Calu3 (cell line): ENCODE data around the gene OSTF1. TPM values are rescaled to one million over a fixed set of nuclear protein-coding genes. Genes with fewer than 3 reads are reported as not detected.
A peak's percentile ranks its signal among the peaks of the same experiment; 100 is the strongest.

Experiments
- BruUV-seq: library from RNA; stranded (reverse); fragments of 400-500 nt; replicated peaks from 2 replicates; lab custom pipeline; 2021; lab: Mats Ljungman, UMichigan
- CTCF ChIA-PET: fragments of 300-600 bp; sonication (Branson Sonifier 250); formaldehyde crosslinking; loops from one replicate; lab custom pipeline; 2022; ENCODE audit warnings: antibody characterized with exemption; lab: Charles Lee
- DNase-seq: peaks from one replicate; pipeline ENCODE4 v3.0.0; 2022
- H3K27ac Mint-ChIP-seq: one replicate; pipeline ENCODE4 v1.8.0; 2022; ENCODE audit warnings: mixed read lengths; ENCODE audit not compliant: unreplicated experiment
- H3K27me3 Mint-ChIP-seq: one replicate; pipeline ENCODE4 v1.8.0; 2022; ENCODE audit warnings: mixed read lengths; ENCODE audit not compliant: unreplicated experiment
- H3K36me3 Mint-ChIP-seq: one replicate; pipeline ENCODE4 v1.8.0; 2022; ENCODE audit warnings: mild to moderate bottlenecking, moderate library complexity, mixed read lengths; ENCODE audit not compliant: insufficient read depth, unreplicated experiment
- H3K4me1 Mint-ChIP-seq: one replicate; pipeline ENCODE4 v1.8.0; 2022; ENCODE audit warnings: mild to moderate bottlenecking, low read depth, mixed read lengths; ENCODE audit not compliant: unreplicated experiment
- H3K4me3 Mint-ChIP-seq: one replicate; pipeline ENCODE4 v1.8.0; 2022; ENCODE audit warnings: mild to moderate bottlenecking, low read depth, moderate library complexity, mixed read lengths; ENCODE audit not compliant: unreplicated experiment
- H3K9me3 Mint-ChIP-seq: one replicate; pipeline ENCODE4 v1.8.0; 2022; ENCODE audit warnings: low read depth, mixed read lengths; ENCODE audit not compliant: unreplicated experiment
- intact Hi-C: fragments of 100-400 bp; cut with micrococcal nuclease; formaldehyde crosslinking; loops from one replicate; pipeline ENCODE4 v1.10.0; 2022; ENCODE audit not compliant: unreplicated experiment
- total RNA-seq: library from RNA; stranded (reverse); gene quantifications from 2 replicates; pipeline ENCODE4 v1.2.3, GENCODE V29; 2022
- TF ChIP-seq, protein P1 (sequence below): fragments of 200-600 bp; IDR thresholded peaks from one replicate; pipeline ENCODE4 v1.8.0; 2022; ENCODE audit warnings: antibody characterized with exemption; ENCODE audit not compliant: unreplicated experiment

The OSTF1 gene
- total RNA-seq, 1 experiment from 2014 or later, result 29.7 TPM

DNA sequence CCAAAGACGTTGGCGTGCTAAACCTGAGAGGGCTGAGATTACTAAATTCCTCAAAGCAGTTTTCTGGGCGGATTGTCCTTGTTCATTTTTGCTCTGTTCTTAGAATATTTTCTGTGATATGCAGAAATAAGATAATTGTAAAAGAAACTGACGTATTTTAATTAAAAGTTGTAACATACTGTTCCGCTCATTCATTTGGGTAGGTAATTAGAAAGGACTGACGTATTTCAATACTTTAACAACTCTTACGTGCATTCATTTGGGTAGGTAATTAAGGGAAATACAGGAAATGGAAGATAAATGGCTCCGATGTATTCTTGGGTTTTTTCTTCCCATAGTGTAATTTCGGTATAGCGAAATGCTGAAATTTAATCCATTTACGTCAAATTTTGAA lies 1.1 kb downstream of the OSTF1 start:
- H3K27ac Mint-ChIP-seq, result peak overlapping the region; percentile 76
- peak overlapping the region; percentile 98 for H3K4me3 Mint-ChIP-seq
- CTCF ChIA-PET, result interaction anchor here (0.7 kb wide), 1 partner anchor 11 kb away, joined by 4 read pairs; no protein-coding TSS in a partner anchor
- no peak for DNase-seq
- no peaks in the 10 kb centered on the region for H3K4me1 Mint-ChIP-seq
- intact Hi-C loops, result loop anchor here (10.0 kb wide), 1 partner anchor 95 kb away; no protein-coding TSS in a partner anchor
- TF ChIP-seq, protein P1, sequence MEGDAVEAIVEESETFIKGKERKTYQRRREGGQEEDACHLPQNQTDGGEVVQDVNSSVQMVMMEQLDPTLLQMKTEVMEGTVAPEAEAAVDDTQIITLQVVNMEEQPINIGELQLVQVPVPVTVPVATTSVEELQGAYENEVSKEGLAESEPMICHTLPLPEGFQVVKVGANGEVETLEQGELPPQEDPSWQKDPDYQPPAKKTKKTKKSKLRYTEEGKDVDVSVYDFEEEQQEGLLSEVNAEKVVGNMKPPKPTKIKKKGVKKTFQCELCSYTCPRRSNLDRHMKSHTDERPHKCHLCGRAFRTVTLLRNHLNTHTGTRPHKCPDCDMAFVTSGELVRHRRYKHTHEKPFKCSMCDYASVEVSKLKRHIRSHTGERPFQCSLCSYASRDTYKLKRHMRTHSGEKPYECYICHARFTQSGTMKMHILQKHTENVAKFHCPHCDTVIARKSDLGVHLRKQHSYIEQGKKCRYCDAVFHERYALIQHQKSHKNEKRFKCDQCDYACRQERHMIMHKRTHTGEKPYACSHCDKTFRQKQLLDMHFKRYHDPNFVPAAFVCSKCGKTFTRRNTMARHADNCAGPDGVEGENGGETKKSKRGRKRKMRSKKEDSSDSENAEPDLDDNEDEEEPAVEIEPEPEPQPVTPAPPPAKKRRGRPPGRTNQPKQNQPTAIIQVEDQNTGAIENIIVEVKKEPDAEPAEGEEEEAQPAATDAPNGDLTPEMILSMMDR, result no peak
- no peaks in the 10 kb centered on the region for H3K9me3 Mint-ChIP-seq
- BruUV-seq, result TSS peak; percentile 33
- no peaks in the 10 kb centered on the region for H3K27me3 Mint-ChIP-seq
- H3K36me3 Mint-ChIP-seq, result peaks cover 31% of the 10 kb centered on the region

DNA sequence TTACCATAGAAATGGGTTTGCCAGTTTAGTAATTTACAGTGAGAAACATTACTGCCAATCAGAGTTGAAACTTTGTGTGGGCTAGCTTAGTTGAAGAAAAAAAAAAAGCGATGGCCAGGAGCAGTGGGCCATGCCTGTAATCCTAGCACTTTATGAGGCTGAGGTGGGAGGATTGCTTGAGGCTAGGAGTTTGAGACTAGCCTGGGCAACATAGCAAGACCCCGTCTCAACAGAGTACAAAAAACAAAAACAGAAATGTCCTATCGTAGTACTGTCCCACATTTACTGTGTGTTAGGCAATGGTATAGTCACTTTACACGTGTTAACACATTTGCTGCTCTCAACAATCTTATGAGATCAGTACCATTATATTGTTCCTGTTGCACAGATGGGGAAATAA lies 2.3 kb downstream of the OSTF1 start:
- CTCF ChIA-PET, result no interaction called here
- Mint-ChIP-seq H3K4me1 (no peaks in the 10 kb centered on the region), H3K36me3 (peaks cover 31% of the 10 kb centered on the region), H3K9me3 (no peaks in the 10 kb centered on the region), H3K27ac (no peak overlapping the region), H3K27me3 (no peaks in the 10 kb centered on the region), H3K4me3 (no peak overlapping the region)
- no TSS peak for BruUV-seq
- DNase-seq, result no peak
- intact Hi-C loops, result no loop called here
- TF ChIP-seq, protein P1, result no peak

DNA sequence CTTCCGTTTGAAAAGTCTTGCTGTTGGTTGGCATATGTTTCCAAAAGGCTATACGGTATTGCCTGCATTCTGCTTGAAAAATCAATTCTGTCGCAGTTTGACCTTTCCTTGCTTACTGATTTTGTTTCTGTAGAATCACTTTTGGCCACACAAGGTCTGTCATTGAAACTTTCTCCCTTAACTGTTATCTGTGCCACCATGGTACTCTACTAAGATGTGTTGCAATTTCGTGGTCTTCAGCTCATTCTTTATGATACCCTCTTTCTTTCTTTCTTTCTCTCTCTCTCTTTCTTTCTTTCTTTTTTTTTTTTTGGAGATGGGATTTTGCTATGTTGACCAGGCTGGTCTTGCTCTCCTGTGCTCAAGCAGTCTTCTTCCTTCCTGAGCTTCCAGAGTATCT lies 4.5 kb downstream of the OSTF1 start:
- CTCF ChIA-PET, result no interaction called here
- H3K9me3 Mint-ChIP-seq, result no peaks in the 10 kb centered on the region
- intact Hi-C loops, result no loop called here

DNA sequence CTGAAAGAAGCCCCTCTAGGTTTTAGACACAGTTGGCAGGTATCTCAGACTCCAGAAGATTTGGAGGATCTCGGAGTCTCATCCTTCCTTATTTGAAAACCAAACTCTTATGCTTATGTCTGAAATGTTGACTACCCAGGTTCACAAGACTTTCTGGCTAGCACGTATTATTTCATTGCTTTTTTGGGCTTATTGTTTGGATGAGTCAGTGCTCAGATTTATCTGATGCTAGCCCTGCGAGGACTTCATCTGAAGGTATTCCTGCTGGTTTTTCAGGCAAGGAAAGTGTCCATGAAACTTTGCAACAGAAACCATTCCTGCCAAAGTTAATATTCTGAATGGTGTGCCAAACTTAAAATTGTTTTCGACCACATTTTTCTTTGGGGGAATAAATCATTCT lies 8.5 kb downstream of the OSTF1 start:
- Mint-ChIP-seq H3K4me1 (no peaks in the 10 kb centered on the region), H3K36me3 (no peaks in the 10 kb centered on the region), H3K9me3 (no peaks in the 10 kb centered on the region), H3K27ac (no peak overlapping the region), H3K27me3 (no peaks in the 10 kb centered on the region), H3K4me3 (no peak overlapping the region)
- TF ChIP-seq, protein P1, result no peak
- DNase-seq, result no peak
- no TSS peak for BruUV-seq
- intact Hi-C loops, result no loop called here
- CTCF ChIA-PET, result no interaction called here

More for the DNA sequence above, 4.5 kb downstream of the OSTF1 start:
- Mint-ChIP-seq H3K4me3 (no peak overlapping the region), H3K27ac (no peak overlapping the region), H3K4me1 (no peaks in the 10 kb centered on the region), H3K27me3 (no peaks in the 10 kb centered on the region), H3K36me3 (peaks cover 18% of the 10 kb centered on the region)
- DNase-seq, result no peak
- TF ChIP-seq, protein P1, result no peak
- no TSS peak for BruUV-seq
